HepG2 (cell line): ENCODE results near the gene KCTD6. TPM values are rescaled to one million over a fixed set of nuclear protein-coding genes. Genes with fewer than 3 reads are reported as not detected.
A peak's percentile ranks its signal among the peaks of the same experiment; 100 is the strongest.

Source experiments
- ATF7-NPFF ChIP-seq: sonication (generic); formaldehyde crosslinking; IDR thresholded peaks from 2 replicates; pipeline ENCODE4 v1.8.1; 2023; ENCODE audit warnings: mild to moderate bottlenecking, low read depth, missing genetic modification reagents, moderate library complexity
- CBX1 ChIP-seq: IDR thresholded peaks from one replicate; pipeline ENCODE4 v1.6.1; 2016; ENCODE audit warnings: antibody characterized with exemption, low read depth
- ESRRA ChIP-seq: sonication (generic); formaldehyde crosslinking; IDR thresholded peaks from 2 replicates; pipeline ENCODE4 v1.5.1; 2020; ENCODE audit warnings: mild to moderate bottlenecking, low read depth, missing genetic modification reagents
- HNF1B ChIP-seq: sonication (generic); formaldehyde crosslinking; IDR thresholded peaks from 2 replicates; pipeline ENCODE4 v1.5.1; 2020; ENCODE audit warnings: mild to moderate bottlenecking, moderate library complexity, missing genetic modification reagents
- HOMEZ ChIP-seq: IDR thresholded peaks from 2 replicates; pipeline ENCODE4 v1.6.1; 2016; ENCODE audit warnings: low read depth
- MAZ ChIP-seq, 2 experiments: sonication (generic) in 1 of 2; formaldehyde crosslinking in 1 of 2; IDR thresholded peaks; 2 replicates each; pipeline versions ENCODE4 v1.5.0 to v1.6.1; 2012 to 2020; ENCODE audit warnings: low read depth in 2 of 2, mild to moderate bottlenecking in 2 of 2, borderline replicate concordance in 1 of 2, improper control_type of control experiment in 1 of 2, low read length in 1 of 2, missing genetic modification reagents in 1 of 2, moderate library complexity in 1 of 2
- MED8 ChIP-seq: sonication (generic); formaldehyde crosslinking; IDR thresholded peaks from 2 replicates; pipeline ENCODE4 v1.8.1; 2023; ENCODE audit warnings: mild to moderate bottlenecking, missing genetic modification reagents; ENCODE audit not compliant: insufficient replicate concordance
- MTF2 ChIP-seq: sonication (generic); formaldehyde crosslinking; IDR thresholded peaks from 2 replicates; pipeline ENCODE4 v1.5.0; 2020; ENCODE audit warnings: missing genetic modification reagents, borderline replicate concordance
- NFIB ChIP-seq: sonication (generic); formaldehyde crosslinking; IDR thresholded peaks from 2 replicates; pipeline ENCODE4 v1.9.0; 2021; ENCODE audit warnings: missing genetic modification reagents, mild to moderate bottlenecking, borderline replicate concordance
- NFYB ChIP-seq: sonication (generic); formaldehyde crosslinking; IDR thresholded peaks from 2 replicates; pipeline ENCODE4 v1.4.0; 2020; ENCODE audit warnings: missing genetic modification reagents
- NKX3-1 ChIP-seq: sonication (generic); formaldehyde crosslinking; IDR thresholded peaks from 2 replicates; pipeline ENCODE4 v1.5.0; 2020; ENCODE audit warnings: missing genetic modification reagents
- RCOR2 ChIP-seq: IDR thresholded peaks from 2 replicates; pipeline ENCODE4 v1.6.1; 2016; ENCODE audit warnings: missing biosample characterization, missing genetic modification reagents
- RFXAP ChIP-seq: sonication (generic); formaldehyde crosslinking; IDR thresholded peaks from 2 replicates; pipeline ENCODE4 v1.4.0; 2020; ENCODE audit warnings: missing genetic modification reagents, borderline replicate concordance
- SIX4 ChIP-seq: sonication (generic); formaldehyde crosslinking; IDR thresholded peaks from 2 replicates; pipeline ENCODE4 v1.4.0; 2020; ENCODE audit warnings: missing genetic modification reagents
- SMAD1 ChIP-seq: sonication (generic); formaldehyde crosslinking; IDR thresholded peaks from 2 replicates; pipeline ENCODE4 v1.4.0; 2020; ENCODE audit warnings: missing genetic modification reagents, low read depth, mild to moderate bottlenecking, borderline replicate concordance
- STAT5B ChIP-seq: sonication (generic); formaldehyde crosslinking; IDR thresholded peaks from 2 replicates; pipeline ENCODE4 v1.4.0; 2020; ENCODE audit warnings: missing genetic modification reagents
- TAF15 ChIP-seq: fragments of 200-400 bp; formaldehyde crosslinking; IDR thresholded peaks from one replicate; pipeline ENCODE4 v1.6.1; 2018; ENCODE audit warnings: mild to moderate bottlenecking, low read depth, low read length; ENCODE audit not compliant: poor library complexity, severe bottlenecking
- ZNF17 ChIP-seq: sonication (generic); formaldehyde crosslinking; IDR thresholded peaks from 2 replicates; pipeline ENCODE4 v1.5.0; 2020; ENCODE audit warnings: mild to moderate bottlenecking, missing genetic modification reagents
- ZNF230 ChIP-seq: sonication (generic); formaldehyde crosslinking; IDR thresholded peaks from 2 replicates; pipeline ENCODE4 v1.4.0; 2020; ENCODE audit warnings: mild to moderate bottlenecking, missing genetic modification reagents
- ZNF3 ChIP-seq: IDR thresholded peaks from 2 replicates; pipeline ENCODE4 v1.7.0; 2017; ENCODE audit warnings: inconsistent platforms
- ZNF331 ChIP-seq: sonication (generic); formaldehyde crosslinking; IDR thresholded peaks from 2 replicates; pipeline ENCODE4 v1.4.0; 2020; ENCODE audit warnings: missing genetic modification reagents
- ZNF34 ChIP-seq: sonication (generic); formaldehyde crosslinking; IDR thresholded peaks from 2 replicates; pipeline ENCODE4 v1.4.0; 2020; ENCODE audit warnings: mild to moderate bottlenecking, missing genetic modification reagents, borderline replicate concordance
- ZNF446 ChIP-seq: sonication (generic); formaldehyde crosslinking; IDR thresholded peaks from 2 replicates; pipeline ENCODE4 v1.5.0; 2020; ENCODE audit warnings: mild to moderate bottlenecking, missing genetic modification reagents
- ZNF556 ChIP-seq: sonication (generic); formaldehyde crosslinking; IDR thresholded peaks from 2 replicates; pipeline ENCODE4 v1.4.0; 2020; ENCODE audit warnings: mild to moderate bottlenecking, missing genetic modification reagents, borderline replicate concordance
- polyA plus RNA-seq, 8 experiments: library from polyadenylated mRNA; depleted of rRNA in 3 of 8; stranded (reverse) in 7 of 8; unstranded in 1 of 8; fragments of >200 nt; fragmentation: Illumina TruSeq in 4 of 8; extraction: Trizol in 4 of 8; gene quantifications; 2 replicates each; pipeline versions ENCODE4 v1.2.1 to v1.2.3, GENCODE V29; 2011 to 2016; ENCODE audit warnings: low read depth in 4 of 8, missing spikeins in 1 of 8, mixed read lengths in 1 of 8; ENCODE audit not compliant: insufficient read depth in 1 of 8
- total RNA-seq, 5 experiments: library from RNA; depleted of rRNA; stranded (reverse); fragments of >200 nt; fragmentation: Illumina TruSeq; extraction: Trizol; gene quantifications; 2 replicates each; pipeline ENCODE4 v1.2.3, GENCODE V29; 2016; ENCODE audit warnings: low read depth in 1 of 5
- TF ChIP-seq, protein P1 (sequence below): sonication (generic); formaldehyde crosslinking; IDR thresholded peaks from 2 replicates; pipeline ENCODE4 v1.9.0; 2021; ENCODE audit warnings: missing genetic modification reagents, borderline replicate concordance
- TF ChIP-seq, protein P2 (sequence below): sonication (generic); formaldehyde crosslinking; IDR thresholded peaks from 2 replicates; pipeline ENCODE4 v1.4.0; 2020; ENCODE audit warnings: mild to moderate bottlenecking, missing genetic modification reagents

KCTD6 gene
- total and polyA plus RNA-seq, 2 of the 13 experiments (the other 11 are each of a cell fraction or from before 2014, with no cell fraction given), result 13.4 to 14.2 TPM

DNA sequence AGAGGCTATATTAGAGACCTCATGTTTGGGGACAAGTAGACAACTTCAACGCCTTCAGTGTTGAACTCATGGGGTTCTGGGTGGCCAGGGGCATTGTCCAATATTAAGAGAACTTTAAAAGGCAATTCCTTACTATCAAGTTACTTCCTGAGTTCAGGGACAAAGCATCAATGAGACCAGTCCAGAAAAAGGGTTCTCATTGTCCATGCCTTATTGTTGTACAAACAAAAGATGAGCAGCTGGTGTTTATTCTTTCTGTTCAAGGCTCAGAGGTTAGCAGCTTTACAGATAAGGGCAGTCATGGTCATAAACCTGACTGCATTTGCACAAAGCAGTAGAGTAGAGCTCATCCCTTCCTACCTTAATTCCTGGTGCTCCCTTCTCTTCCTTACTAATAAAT lies 39.7 kb upstream of the KCTD6 start (continued):
- TF ChIP-seq, protein P1, sequence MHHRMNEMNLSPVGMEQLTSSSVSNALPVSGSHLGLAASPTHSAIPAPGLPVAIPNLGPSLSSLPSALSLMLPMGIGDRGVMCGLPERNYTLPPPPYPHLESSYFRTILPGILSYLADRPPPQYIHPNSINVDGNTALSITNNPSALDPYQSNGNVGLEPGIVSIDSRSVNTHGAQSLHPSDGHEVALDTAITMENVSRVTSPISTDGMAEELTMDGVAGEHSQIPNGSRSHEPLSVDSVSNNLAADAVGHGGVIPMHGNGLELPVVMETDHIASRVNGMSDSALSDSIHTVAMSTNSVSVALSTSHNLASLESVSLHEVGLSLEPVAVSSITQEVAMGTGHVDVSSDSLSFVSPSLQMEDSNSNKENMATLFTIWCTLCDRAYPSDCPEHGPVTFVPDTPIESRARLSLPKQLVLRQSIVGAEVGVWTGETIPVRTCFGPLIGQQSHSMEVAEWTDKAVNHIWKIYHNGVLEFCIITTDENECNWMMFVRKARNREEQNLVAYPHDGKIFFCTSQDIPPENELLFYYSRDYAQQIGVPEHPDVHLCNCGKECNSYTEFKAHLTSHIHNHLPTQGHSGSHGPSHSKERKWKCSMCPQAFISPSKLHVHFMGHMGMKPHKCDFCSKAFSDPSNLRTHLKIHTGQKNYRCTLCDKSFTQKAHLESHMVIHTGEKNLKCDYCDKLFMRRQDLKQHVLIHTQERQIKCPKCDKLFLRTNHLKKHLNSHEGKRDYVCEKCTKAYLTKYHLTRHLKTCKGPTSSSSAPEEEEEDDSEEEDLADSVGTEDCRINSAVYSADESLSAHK, result no peak
- TF ChIP-seq NFIB, result no peak
- TF ChIP-seq ZNF17 (CRISPR knock-in tag), result no peak
- TF ChIP-seq HNF1B (CRISPR knock-in tag), result no peak
- no peak for TF ChIP-seq MAZ (IDR thresholded peaks at IDR 0.05; ENCODE audit: borderline replicate concordance, low read depth, low read length)
- no peak for TF ChIP-seq MAZ (CRISPR knock-in tag; IDR thresholded peaks at IDR 0.05; ENCODE audit: low read depth)
- TF ChIP-seq RCOR2, result peak; percentile 76; the same call in 1 of the 2 replicates
- no peak for TF ChIP-seq CBX1
- TF ChIP-seq TAF15, result no peak
- TF ChIP-seq, protein P2, sequence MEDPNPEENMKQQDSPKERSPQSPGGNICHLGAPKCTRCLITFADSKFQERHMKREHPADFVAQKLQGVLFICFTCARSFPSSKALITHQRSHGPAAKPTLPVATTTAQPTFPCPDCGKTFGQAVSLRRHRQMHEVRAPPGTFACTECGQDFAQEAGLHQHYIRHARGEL, result no peak
- TF ChIP-seq NFYB (CRISPR knock-in tag), result no peak
- TF ChIP-seq ZNF446, result no peak
- TF ChIP-seq ATF7-NPFF (CRISPR knock-in tag), result no peak
- no peak for TF ChIP-seq SMAD1 (CRISPR knock-in tag)
- peak; percentile 64; the same call in 1 of the 2 replicates for TF ChIP-seq SIX4
- TF ChIP-seq ZNF230 (CRISPR knock-in tag), result no peak
- peak; percentile 67; the same call in 1 of the 2 replicates for TF ChIP-seq HOMEZ
- TF ChIP-seq STAT5B (CRISPR knock-in tag), result no peak
- peak; percentile 84; the same call in 1 of the 2 replicates for TF ChIP-seq ZNF331
- TF ChIP-seq NKX3-1, result 0 out of 2 replicates have a peak, but pooled peaks have one; percentile 7
- peak; percentile 58; the same call in 1 of the 2 replicates for TF ChIP-seq ESRRA (CRISPR knock-in tag)
- TF ChIP-seq ZNF34 (CRISPR knock-in tag), result no peak
- no peak for TF ChIP-seq MED8 (CRISPR knock-in tag)
- no peak for TF ChIP-seq ZNF3 (CRISPR knock-in tag)
- TF ChIP-seq MTF2 (CRISPR knock-in tag), result no peak
- peak; percentile 58; the same call in 1 of the 2 replicates for TF ChIP-seq ZNF556 (CRISPR knock-in tag)
- no peak for TF ChIP-seq RFXAP (CRISPR knock-in tag)
